AG04450 (cell line): ENCODE measurements around the gene PKIB. TPM values are rescaled to one million over a fixed set of nuclear protein-coding genes. Genes with fewer than 3 reads are reported as not detected.

Experiments
- CTCF ChIA-PET: fragments of 300-600, 350-600 bp; formaldehyde crosslinking; extraction: SDS; loops from one replicate; lab custom pipeline; 2022; ENCODE audit warnings: antibody characterized with exemption, inconsistent platforms; lab: Charles Lee
- POLR2A ChIA-PET: fragments of 350-600 bp; formaldehyde crosslinking; extraction: SDS; loops from one replicate; lab custom pipeline; 2021; ENCODE audit warnings: antibody characterized with exemption, inconsistent platforms; lab: Yijun Ruan, JAX
- DNase-seq: peaks from one replicate; pipeline ENCODE4 v3.0.0-alpha.2; 2011; ENCODE audit warnings: low read depth, low spot score
- H3K27ac ChIP-seq: one replicate; pipeline ENCODE4 v1.5.1; 2012; ENCODE audit warnings: low read depth, low read length, control low read depth
- H3K27me3 ChIP-seq: one replicate; pipeline ENCODE4 v1.6.0; 2012; ENCODE audit warnings: low read length; ENCODE audit not compliant: control insufficient read depth, insufficient read depth
- H3K4me3 ChIP-seq: 2 replicates; pipeline ENCODE4 v1.5.1; 2011; ENCODE audit warnings: mild to moderate bottlenecking, low read depth, low read length, control low read depth
- H3K9me3 ChIP-seq: 2 replicates; pipeline ENCODE4 v1.5.1; 2012; ENCODE audit warnings: low read length; ENCODE audit not compliant: control insufficient read depth, insufficient read depth
- polyA plus RNA-seq: library from polyadenylated mRNA; depleted of rRNA; stranded (reverse); fragments of >200 nt; gene quantifications from 2 replicates; pipeline ENCODE4 v1.2.3, GENCODE V29; 2011
- TF ChIP-seq, protein P1 (sequence below): IDR thresholded peaks from 2 replicates; pipeline ENCODE4 v1.5.1; 2011; ENCODE audit warnings: low read depth, low read length, control low read depth, inconsistent platforms

The PKIB gene
- polyA plus RNA-seq, 1 experiment = 8.1 TPM

DNA sequence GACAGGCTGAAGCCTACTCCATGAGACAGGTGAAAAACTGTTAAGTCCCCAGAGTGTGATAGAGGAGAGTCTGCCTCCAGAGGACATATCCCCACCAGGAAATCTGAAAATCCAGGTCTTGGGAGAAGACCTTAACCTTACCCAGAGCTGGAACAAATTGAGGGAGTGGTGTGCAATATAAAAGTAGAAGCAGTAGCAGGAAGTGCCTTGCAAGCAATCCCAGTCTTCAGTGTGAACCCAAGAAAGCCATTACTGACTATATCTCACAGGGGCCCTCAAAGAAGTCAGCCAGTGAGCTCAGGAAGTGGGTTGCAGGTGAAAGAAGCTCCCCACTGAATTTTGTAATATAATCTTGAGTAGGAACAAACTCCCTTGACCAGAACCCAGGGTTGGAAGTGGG, 41.9 kb upstream of the PKIB start:
- Histone ChIP-seq H3K27me3 (no peaks in the 10 kb centered on the region), H3K9me3 (no peaks in the 10 kb centered on the region), H3K4me3 (no peak overlapping the region), H3K27ac (no peak overlapping the region)
- POLR2A ChIA-PET = no interaction called here
- CTCF ChIA-PET = no interaction called here
- DNase-seq = no peak
- TF ChIP-seq, protein P1, sequence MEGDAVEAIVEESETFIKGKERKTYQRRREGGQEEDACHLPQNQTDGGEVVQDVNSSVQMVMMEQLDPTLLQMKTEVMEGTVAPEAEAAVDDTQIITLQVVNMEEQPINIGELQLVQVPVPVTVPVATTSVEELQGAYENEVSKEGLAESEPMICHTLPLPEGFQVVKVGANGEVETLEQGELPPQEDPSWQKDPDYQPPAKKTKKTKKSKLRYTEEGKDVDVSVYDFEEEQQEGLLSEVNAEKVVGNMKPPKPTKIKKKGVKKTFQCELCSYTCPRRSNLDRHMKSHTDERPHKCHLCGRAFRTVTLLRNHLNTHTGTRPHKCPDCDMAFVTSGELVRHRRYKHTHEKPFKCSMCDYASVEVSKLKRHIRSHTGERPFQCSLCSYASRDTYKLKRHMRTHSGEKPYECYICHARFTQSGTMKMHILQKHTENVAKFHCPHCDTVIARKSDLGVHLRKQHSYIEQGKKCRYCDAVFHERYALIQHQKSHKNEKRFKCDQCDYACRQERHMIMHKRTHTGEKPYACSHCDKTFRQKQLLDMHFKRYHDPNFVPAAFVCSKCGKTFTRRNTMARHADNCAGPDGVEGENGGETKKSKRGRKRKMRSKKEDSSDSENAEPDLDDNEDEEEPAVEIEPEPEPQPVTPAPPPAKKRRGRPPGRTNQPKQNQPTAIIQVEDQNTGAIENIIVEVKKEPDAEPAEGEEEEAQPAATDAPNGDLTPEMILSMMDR = no peak

DNA sequence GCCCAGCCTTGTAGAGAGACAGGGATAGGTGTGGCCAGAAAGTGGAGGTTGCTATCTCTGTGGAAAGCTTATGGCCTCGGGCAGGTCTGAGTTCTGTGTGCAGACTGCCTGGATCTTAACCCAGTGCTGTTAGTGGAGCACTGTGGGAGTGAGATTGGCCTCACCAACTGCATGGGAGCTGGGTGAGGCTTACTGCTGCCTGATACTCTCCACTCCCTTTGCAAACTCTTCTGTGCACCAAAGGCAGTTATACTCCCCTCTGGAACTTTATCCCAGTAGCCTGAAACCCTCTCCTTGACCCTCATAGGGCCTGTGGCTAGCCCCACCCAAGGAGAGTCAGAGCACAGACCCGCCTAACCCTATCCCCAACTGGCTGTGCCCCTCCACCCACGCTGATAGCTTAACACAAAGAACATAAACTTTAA, 41.4 kb upstream of the PKIB start:
- no peak for DNase-seq
- Histone ChIP-seq H3K27ac (no peak overlapping the region), H3K4me3 (no peak overlapping the region), H3K27me3 (no peaks in the 10 kb centered on the region), H3K9me3 (no peaks in the 10 kb centered on the region)
- TF ChIP-seq, protein P1 = no peak
- ChIA-PET POLR2A (no interaction called here), CTCF (no interaction called here)

DNA sequence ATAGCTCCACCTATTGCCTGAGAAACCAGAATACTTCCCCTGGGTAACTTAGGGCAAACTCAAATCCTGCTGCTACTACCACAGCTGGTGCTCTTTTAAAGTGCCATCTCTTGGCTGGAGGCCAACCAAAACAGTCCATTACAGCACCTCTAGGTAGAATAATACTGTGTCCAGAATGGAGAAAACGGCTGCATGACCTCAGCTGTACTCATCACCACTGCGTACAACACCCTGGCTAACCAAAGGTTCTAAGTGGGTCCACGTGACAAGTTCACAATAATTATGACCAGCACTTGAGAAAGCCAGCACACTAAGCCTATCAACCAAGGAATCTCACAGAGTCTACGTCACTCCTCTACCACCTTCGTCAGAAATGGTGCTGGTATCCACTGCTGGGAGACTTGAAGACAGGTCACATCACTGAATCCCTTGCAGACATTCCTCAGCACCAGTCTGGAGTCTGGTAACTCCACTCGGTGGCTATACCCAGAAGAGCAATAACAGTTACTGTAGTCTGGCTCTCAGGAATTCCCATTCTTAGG, 40.9 kb upstream of the PKIB start:
- Histone ChIP-seq H3K27ac (no peak overlapping the region), H3K9me3 (no peaks in the 10 kb centered on the region), H3K27me3 (no peaks in the 10 kb centered on the region), H3K4me3 (no peak overlapping the region)
- ChIA-PET POLR2A (no interaction called here), CTCF (no interaction called here)
- DNase-seq = no peak
- TF ChIP-seq, protein P1 = no peak

DNA sequence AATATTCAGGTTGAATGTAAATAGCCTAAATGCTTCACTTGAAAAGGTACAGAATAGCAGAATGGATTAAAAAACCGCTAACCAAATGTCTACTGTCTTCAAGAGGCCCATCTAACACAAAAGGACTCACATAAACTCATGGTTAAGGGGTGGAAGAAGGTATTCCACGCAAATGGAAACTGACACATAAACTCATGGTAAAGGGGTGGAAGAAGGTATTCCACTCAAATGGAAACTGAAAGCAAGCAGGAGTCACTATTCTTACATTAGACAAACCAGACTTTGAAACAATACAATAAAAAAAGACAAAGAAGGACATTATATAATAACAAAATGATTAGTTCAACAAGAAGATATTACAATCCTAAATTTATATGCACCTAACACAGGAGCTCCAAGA, 38.3 kb upstream of the PKIB start:
- POLR2A ChIA-PET = no interaction called here
- CTCF ChIA-PET = interaction anchor here (0.8 to 1.3 kb wide), 2 partner anchors 80 to 231 kb away, joined by 3 read pairs; no protein-coding TSS in a partner anchor

DNA sequence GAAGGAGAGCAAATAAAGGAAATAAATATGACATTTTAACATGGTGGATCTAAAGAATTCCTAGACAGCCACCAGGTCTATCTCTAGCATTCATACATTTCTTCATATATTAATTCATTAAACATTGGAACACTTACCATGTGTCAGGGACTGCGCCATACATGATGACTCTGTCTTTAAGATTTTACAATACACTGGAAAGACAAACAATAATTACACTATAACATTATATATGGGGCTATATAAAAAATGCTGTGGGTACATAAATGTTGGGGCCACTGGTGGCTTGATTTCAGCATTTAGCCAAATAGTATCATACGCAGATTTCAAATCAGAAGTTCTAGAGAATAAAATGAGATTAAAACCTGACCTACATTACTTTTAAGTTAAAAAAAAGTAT, 33.3 kb upstream of the PKIB start:
- H3K27me3 ChIP-seq = no peaks in the 10 kb centered on the region
- TF ChIP-seq, protein P1 = no peak
- H3K27ac ChIP-seq = no peak overlapping the region
- H3K4me3 ChIP-seq = no peak overlapping the region
- ChIA-PET POLR2A (no interaction called here), CTCF (no interaction called here)
- DNase-seq = no peak
- no peaks in the 10 kb centered on the region for H3K9me3 ChIP-seq

More for the DNA sequence above, 38.3 kb upstream of the PKIB start:
- H3K9me3 ChIP-seq = no peaks in the 10 kb centered on the region
- TF ChIP-seq, protein P1 = no peak
- DNase-seq = no peak
- H3K4me3 ChIP-seq = no peak overlapping the region
- no peak overlapping the region for H3K27ac ChIP-seq
- no peaks in the 10 kb centered on the region for H3K27me3 ChIP-seq
